GM19463 (cell line): Measurements from ENCODE around the gene UBE4B.

ENCODE experiments used
- ATAC-seq: cut with Tn5 transposase; IDR thresholded peaks from one replicate; pipeline ENCODE4 v1.9.1; 2021; ENCODE audit warnings: mild to moderate bottlenecking, moderate library complexity; ENCODE audit not compliant: unreplicated experiment

The UBE4B gene

DNA sequence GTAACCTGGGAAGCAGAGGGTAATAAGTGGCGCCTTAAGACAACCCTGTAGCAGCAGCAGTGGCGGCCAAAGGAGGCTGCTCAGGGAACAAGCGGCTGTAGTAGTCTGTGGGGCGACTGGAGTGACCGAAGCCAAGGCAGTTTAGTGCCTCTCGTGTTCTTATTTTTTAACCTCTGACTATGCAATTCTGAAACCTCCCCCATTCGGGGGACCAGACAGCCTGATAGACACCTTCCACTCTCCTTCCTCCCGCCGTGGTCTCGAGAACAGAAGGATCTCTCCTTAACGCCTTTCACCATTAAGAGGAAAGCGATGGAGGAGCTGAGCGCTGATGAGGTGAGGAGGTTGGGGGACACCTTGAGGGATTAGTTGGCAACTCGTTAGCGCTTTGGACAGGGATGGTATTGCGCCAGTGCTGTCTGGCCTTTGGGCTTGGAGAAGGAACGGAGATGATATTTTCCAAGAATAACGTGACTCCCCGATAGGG, 644 bp downstream of the UBE4B start:
- ATAC-seq: peak; percentile 8

GRCh38 chr1:10042746-10043145, 10.0 kb downstream of the UBE4B start:
- no peak for ATAC-seq

DNA sequence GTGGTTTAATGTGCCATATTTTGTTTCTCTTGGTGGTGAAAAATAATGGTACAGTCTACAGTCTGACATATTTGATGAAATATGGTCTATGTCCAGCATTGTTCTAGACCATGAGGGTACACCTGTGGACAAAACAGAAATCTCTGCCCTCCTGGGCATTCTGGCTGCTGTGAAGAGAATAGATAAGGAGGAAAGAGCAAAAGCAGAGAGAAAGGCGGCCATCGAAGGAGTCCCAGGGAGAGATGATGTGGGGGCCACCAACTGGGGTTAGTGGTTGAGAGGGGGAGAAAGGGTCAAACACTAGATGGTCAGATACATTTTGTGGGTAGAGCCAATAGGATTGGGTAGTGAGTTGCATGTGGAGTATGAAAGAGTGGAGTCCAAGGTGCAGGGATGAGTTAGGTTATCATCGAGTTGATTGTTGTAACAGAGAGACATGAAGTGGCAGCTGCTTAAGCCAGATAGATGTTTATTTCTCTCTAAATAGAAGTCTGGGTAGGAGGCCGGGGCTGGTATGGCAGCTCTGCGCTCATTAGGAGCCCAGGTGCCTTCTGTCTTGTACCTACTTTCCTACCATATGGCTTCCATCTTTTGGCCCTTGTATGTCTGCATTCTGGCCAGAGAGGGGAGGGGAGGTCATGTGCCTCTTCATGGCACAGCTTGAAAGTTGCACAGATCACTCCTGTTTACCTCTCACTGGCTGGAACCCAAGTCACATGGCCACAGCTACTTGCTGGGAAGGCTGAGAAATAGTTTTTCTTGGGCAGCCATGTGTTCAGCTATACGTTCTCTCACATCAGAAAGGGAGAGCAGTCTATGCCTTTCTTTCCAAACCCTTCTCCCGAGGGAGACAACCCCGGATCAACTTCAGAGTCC, 13.0 kb downstream of the UBE4B start:
- no peak for ATAC-seq

GRCh38 chr1:10046356-10047085, 13.8 kb downstream of the UBE4B start:
- no peak for ATAC-seq

DNA sequence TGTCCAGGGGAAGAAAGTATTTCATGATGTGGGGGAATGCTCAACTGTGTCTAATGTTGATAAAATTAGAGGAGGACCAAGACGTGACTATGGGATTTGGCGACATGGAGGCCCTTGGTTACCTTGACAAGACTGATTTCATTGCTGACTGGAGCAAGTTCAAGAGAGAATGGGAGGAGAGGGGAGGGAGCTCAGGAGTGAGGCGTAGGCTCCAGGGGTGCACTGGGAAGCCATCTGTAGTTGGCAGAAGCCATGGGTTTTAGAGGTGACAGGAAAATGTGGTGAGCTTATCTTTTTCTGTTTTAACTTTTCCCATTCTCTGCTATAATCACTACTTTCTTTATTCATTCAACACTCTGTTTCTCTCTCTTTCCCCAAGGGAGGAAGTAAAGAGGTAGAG, 15.8 kb downstream of the UBE4B start:
- no peak for ATAC-seq

GRCh38 chr1:10050611-10051010, 17.9 kb downstream of the UBE4B start:
- ATAC-seq: no peak

DNA sequence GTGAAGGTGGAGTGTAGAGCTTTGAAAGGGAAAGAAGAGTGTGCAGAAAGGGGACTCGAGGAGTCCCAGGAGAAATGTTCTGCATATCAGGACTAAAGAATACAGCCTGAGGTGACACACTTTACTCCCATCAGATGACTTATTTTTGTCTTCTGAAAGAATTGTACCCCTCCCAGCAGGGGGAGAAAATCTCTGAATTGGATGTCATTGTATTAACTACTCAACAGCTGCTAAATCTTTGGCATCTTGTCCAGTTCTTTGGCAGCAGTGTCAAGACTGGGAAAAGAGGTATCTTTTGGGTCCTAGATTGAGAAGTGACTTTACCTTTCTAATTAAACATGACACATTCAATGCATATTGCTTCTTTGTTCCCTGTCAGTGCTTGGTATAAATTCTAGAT, 18.9 kb downstream of the UBE4B start:
- no peak for ATAC-seq

GRCh38 chr1:10052347-10052746, 19.6 kb downstream of the UBE4B start:
- no peak for ATAC-seq

DNA sequence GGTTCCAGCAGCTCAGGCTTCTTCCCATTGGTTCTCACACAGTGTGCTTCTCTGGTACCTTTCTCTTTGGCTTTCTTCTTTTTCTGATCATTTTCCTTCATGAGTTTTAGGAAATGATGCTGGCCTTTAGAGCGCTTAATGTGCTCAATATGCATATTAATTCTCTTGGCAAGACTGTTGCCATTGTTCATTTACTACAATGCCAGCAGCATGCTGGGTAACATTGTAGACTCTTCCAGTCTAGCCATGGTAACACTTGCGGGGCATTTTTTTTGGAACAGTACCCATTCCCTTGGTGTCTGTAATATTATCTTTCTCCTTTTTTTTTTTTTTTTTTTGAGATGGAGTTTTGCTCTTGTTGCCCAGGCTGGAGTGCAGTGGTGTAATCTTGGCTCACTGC, 21.7 kb downstream of the UBE4B start:
- ATAC-seq: no peak

- no peak for ATAC-seq
These were observed 23.8 kb downstream of the UBE4B start for GRCh38 chr1:10056599-10056987.

DNA sequence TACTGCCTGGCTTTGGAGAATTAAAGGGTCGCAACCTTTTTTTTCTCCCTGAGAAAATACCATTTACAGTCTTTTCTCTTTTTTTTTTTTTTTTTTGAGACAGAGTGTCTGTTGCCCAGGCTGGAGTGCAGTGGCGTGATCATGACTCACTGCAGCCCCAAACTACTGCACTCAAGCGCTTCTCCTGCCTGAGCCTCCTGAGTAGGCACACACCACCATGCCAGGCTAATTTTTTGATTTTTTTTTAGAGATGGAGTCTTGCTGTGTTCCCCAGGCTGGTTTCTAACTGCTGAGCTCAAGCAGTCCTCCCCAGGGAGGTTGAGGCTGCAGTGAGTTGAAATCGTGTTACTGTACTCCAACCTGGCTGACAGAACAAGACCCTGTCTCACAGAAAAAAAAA, 24.6 kb downstream of the UBE4B start:
- ATAC-seq: no peak

DNA sequence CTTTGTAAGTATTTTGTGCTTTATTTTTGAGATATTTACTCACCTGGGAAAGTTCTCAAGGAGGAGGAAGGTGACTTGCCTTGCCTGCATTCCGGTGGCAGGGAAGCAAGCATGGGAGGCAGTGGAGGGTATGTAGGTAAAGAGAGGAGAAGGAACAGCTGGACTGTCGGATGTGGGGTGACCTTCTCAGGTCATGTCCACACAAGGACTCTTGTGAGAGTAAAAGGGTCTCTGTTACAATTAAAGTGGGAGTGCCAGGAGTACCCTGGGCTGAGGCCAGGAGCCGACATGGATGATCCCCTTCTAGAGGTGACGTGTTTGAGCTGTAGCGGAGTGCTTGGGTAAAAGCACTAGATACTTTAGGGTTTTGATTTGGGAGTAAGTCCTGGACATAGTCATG, 25.0 kb downstream of the UBE4B start:
- ATAC-seq: no peak

GRCh38 chr1:10059342-10059718, 26.6 kb downstream of the UBE4B start:
- ATAC-seq: no peak

DNA sequence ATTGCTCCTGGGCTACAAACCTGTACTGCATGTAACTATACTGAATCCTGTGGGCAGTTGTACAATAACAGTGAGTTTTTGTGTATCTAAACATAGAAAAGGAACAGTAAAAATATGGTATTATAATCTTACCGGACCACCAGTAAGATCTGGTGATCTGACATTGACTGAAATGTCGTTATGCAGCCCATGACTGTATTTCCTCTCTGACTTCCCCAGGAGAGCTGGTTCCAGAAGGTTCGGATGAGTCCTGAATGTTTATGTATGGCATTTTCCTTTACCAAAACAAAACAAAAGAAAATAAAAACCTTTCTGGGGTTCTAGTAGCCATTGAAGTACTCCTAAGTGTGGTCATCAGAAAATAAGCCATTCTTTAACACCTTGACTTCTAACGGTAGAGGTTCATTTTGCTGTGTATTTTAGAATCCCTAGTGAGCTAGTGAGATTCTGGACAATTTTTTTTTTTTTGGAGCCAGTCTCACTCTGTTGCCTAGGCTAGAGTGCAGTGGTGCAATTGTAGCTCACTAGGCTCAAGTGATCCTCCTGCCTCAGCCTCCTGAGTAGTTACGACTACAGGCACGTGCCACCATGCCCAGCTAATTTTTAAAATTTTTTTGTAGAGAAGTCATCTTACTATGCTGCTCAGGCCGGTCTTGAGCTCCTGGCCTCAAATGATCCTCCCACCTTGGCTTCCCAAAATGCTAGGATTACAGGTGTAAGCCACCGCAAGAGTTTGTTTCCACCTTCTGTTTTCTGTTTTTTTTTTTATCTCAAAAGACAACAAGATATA, 27.7 kb downstream of the UBE4B start:
- no peak for ATAC-seq

GRCh38 chr1:10061276-10061675, 28.5 kb downstream of the UBE4B start:
- no peak for ATAC-seq

DNA sequence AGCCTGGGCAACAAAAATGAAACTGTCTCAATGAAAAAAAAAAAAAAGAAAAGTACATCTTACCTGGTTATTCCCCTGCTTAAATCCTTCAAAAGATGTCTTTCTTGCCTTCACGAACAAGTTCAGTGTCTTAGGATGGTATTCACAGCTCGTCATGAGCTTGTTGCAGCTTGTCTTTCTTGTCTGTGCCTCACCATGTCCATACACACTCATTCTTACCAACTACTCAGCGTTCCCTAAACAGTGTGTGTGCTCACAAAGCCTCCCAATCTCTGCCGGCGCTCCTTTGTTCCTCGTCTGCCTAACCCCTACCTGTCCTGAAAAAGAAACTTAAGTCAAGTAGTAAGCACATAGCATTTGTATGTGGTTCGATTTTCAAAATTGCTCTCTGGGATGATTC, 31.1 kb downstream of the UBE4B start:
- no peak for ATAC-seq

DNA sequence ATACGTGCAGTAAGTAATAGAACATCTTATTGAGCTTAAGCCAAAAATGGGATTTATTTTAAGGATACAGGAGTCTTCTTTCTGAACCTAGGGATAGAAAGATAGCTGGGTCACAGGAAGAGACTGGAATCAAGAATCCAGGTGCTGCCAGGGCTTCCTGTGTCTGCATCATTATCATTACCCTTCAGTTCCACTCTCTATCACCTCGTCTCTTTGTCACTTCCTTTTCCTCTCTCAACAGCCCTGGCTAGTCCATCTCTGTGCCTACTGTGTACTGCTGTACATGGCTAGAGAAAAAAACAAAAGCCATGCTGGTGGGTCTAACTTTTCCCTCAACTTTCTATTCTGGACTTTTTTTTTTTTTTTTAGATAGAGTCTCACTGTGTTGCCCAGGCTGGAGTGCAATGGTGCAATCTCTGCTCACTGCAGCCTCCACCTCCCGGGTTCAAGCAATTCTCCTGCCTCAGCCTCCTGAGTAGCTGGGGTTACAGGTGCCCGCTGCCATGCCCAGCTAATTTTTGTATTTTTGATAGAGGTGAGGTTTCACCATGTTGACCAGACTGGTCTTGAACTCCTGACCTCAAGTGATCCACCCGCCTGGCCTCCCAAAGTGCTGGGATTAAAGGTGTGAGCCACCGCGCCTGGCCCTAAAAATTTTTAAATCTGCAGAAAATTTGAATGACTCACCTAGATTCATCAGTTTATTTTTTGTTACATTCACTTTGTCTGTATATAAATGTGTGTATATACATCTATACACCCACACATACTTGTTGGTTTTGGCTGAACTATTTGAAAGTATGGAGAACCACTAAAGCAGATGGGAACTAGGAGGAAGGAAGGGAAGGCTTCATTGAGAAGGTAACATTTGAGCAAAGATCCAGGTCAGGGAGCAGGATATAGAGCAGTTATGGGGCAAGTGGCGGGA, 31.9 kb downstream of the UBE4B start:
- ATAC-seq: no peak

DNA sequence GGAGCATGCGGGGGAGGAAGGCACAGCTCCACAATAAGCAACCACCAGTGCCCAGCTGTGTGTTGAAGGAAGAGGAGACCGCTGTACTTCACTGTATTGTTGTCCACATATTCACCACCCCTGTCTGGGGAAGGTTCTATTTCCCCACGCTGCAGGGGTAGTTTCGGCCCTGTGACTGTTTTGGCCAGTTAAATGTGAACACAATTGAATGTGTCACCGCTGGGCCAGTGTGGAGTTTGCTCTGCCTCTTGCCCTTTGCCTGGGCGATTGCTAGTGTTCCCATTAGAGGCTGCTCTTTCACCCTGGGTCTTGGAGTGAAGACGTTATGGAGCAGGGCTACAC, 32.6 kb downstream of the UBE4B start:
- ATAC-seq: no peak

GRCh38 chr1:10065760-10066159, 33.0 kb downstream of the UBE4B start:
- no peak for ATAC-seq

GRCh38 chr1:10068605-10069294, 36.0 kb downstream of the UBE4B start:
- no peak for ATAC-seq
